K562 (cell line): ENCODE data around the gene TXNRD2. TPM values are rescaled to one million over a fixed set of nuclear protein-coding genes. Genes with fewer than 3 reads are reported as not detected.

Experiments used
- ATAC-seq: fragments of 200-7000 bp; cut with Tn5 transposase; 3 replicates; pipeline ENCODE4 v1.9.1; 2020; ENCODE audit warnings: moderate library complexity
- BruUV-seq: library from RNA; stranded (reverse); fragments of 400-500 nt; replicated peaks from 2 replicates; lab custom pipeline; 2021; lab: Mats Ljungman, UMichigan
- CTCF ChIA-PET: fragments of 300-600 bp; formaldehyde crosslinking; extraction: SDS; loops from one replicate; lab custom pipeline; 2021; ENCODE audit warnings: low intra/inter-chr PET ratio; lab: Yijun Ruan, JAX
- POLR2A ChIA-PET: fragments of 300-600, 350-650 bp; sonication (Branson Sonifier 250); formaldehyde crosslinking; extraction: SDS; loops from one replicate; lab custom pipeline; 2021; ENCODE audit warnings: antibody characterized with exemption, inconsistent platforms; lab: Yijun Ruan, JAX
- DNase-seq, 4 experiments: peaks; one replicate each; pipeline versions ENCODE4 v3.0.0 to v3.0.0-alpha.2; 2011 to 2018; ENCODE audit warnings: low spot score in 3 of 4, mixed read lengths in 3 of 4; ENCODE audit errors: extremely low read depth in 1 of 4
- FAIRE-seq: peaks from 2 replicates; lab custom pipeline; 2011; peaks lifted over from hg19 to GRCh38; lab: Jason Lieb, UNC
- H2AFZ ChIP-seq: 2 replicates; pipeline ENCODE4 v1.6.0; 2011; ENCODE audit warnings: low read depth, low read length, control low read depth, inconsistent platforms
- H3K27ac ChIP-seq: fragments of 200-600 bp; 3 replicates; pipeline ENCODE4 v1.8.0; 2011; ENCODE audit warnings: low read depth, mild to moderate bottlenecking, control low read depth, inconsistent platforms, low read length, moderate library complexity, mixed read lengths; ENCODE audit errors: extremely low read depth
- H3K27me3 ChIP-seq, 2 experiments: fragments of 300-600 bp in 1 of 2; 2 replicates in 1 of 2; 3 replicates in 1 of 2; pipeline versions ENCODE4 v1.6.0 to v1.8.0; 2011; ENCODE audit warnings: inconsistent platforms in 2 of 2, low read length in 2 of 2, mild to moderate bottlenecking in 1 of 2, mixed read lengths in 1 of 2, moderate library complexity in 1 of 2; ENCODE audit not compliant: control insufficient read depth in 2 of 2, insufficient read depth in 2 of 2
- H3K36me3 ChIP-seq: fragments of 300-600 bp; 3 replicates; pipeline ENCODE4 v1.8.0; 2011; ENCODE audit warnings: mild to moderate bottlenecking, low read length, inconsistent platforms; ENCODE audit not compliant: control insufficient read depth, insufficient read depth
- H3K4me1 ChIP-seq, 2 experiments: fragments of 200-600 bp in 1 of 2; replicated peaks in 1 of 2; 2 replicates in 1 of 2; 3 replicates in 1 of 2; pipeline versions ENCODE4 v1.5.1 to v1.8.0; 2011; ENCODE audit warnings: inconsistent platforms in 2 of 2, low read length in 2 of 2, mild to moderate bottlenecking in 1 of 2, mixed read lengths in 1 of 2, moderate library complexity in 1 of 2; ENCODE audit not compliant: control insufficient read depth in 2 of 2, insufficient read depth in 2 of 2
- H3K4me2 ChIP-seq: 2 replicates; pipeline ENCODE4 v1.6.1; 2011; ENCODE audit warnings: low read length, control low read depth, inconsistent platforms, mixed read lengths; ENCODE audit not compliant: insufficient read depth
- H3K4me3 ChIP-seq: fragments of 200-600 bp; sonication (generic), shearing (Covaris generic); 2 replicates; pipeline ENCODE4 v1.5.1; 2016; ENCODE audit warnings: control low read depth, inconsistent platforms
- H3K79me2 ChIP-seq: fragments of 200-600 bp; 3 replicates; pipeline ENCODE4 v1.8.0; 2011; ENCODE audit warnings: low read length, inconsistent platforms; ENCODE audit not compliant: control insufficient read depth, insufficient read depth
- H3K9ac ChIP-seq, 2 experiments: 2 replicates each; pipeline versions ENCODE4 v1.6.0 to v1.6.1; 2011; ENCODE audit warnings: low read depth in 2 of 2, low read length in 2 of 2, control low read depth in 1 of 2, inconsistent platforms in 1 of 2, mild to moderate bottlenecking in 1 of 2, mixed read lengths in 1 of 2; ENCODE audit not compliant: insufficient read depth in 1 of 2
- H3K9me1 ChIP-seq: one replicate; pipeline ENCODE4 v1.6.0; 2011; ENCODE audit warnings: inconsistent platforms, mild to moderate bottlenecking, low read length, moderate library complexity; ENCODE audit not compliant: control insufficient read depth, insufficient read depth
- H3K9me3 ChIP-seq: replicated peaks from 2 replicates; pipeline ENCODE4 v1.5.1; 2011; ENCODE audit warnings: low read depth, low read length, inconsistent platforms; ENCODE audit not compliant: control insufficient read depth, insufficient read depth
- H4K20me1 ChIP-seq: replicated peaks from 2 replicates; pipeline ENCODE4 v1.6.1; 2011; ENCODE audit warnings: low read length, inconsistent platforms, mixed read lengths; ENCODE audit not compliant: control insufficient read depth, insufficient read depth
- ARHGAP35 ChIP-seq: fragments of 450-650 bp; IDR thresholded peaks from 2 replicates; pipeline ENCODE4 v1.6.1; 2018; ENCODE audit not compliant: partially characterized antibody
- ETV1 ChIP-seq: fragments of 450-650 bp; conservative IDR thresholded peaks from 2 replicates; pipeline ENCODE4 v1.6.1; 2016; ENCODE audit warnings: missing genetic modification characterization, control low read depth, low read depth, missing compliant biosample characterization
- GMEB1 ChIP-seq: fragments of 250-450 bp; sonication (Bioruptor Pico); IDR thresholded peaks from 2 replicates; pipeline ENCODE4 v1.4.0; 2020; ENCODE audit warnings: mild to moderate bottlenecking
- HNRNPL ChIP-seq: fragments of 200-400 bp; formaldehyde crosslinking; IDR thresholded peaks from 2 replicates; pipeline ENCODE4 v1.6.1; 2017; ENCODE audit warnings: low read depth, mild to moderate bottlenecking, low read length
- LCOR ChIP-seq: sonication (generic); formaldehyde crosslinking; IDR thresholded peaks from 2 replicates; pipeline ENCODE4 v1.8.0; 2022; ENCODE audit warnings: mild to moderate bottlenecking, missing genetic modification reagents
- MTA1 ChIP-seq: fragments of 450-650 bp; IDR thresholded peaks from 2 replicates; pipeline ENCODE4 v1.6.1; 2017; ENCODE audit warnings: borderline replicate concordance
- MTF1 ChIP-seq: fragments of 250-450 bp; sonication (Bioruptor Pico); IDR thresholded peaks from 2 replicates; pipeline ENCODE4 v1.9.0; 2021; ENCODE audit warnings: moderate library complexity, mild to moderate bottlenecking, inconsistent platforms, borderline replicate concordance
- POLR2A ChIP-seq: fragments of 450-650 bp; conservative IDR thresholded peaks from 2 replicates; pipeline ENCODE4 v1.6.1; 2016
- RB1 ChIP-seq: fragments of 450-650 bp; IDR thresholded peaks from 2 replicates; pipeline ENCODE4 v1.6.1; 2017; ENCODE audit warnings: low read depth, mild to moderate bottlenecking
- RNF219 ChIP-seq: fragments of 250-450 bp; sonication (Bioruptor Pico); IDR thresholded peaks from 2 replicates; pipeline ENCODE4 v1.5.0; 2022; ENCODE audit warnings: mild to moderate bottlenecking
- SRSF1 ChIP-seq: fragments of 200-400 bp; formaldehyde crosslinking; IDR thresholded peaks from 2 replicates; pipeline ENCODE4 v1.6.1; 2017; ENCODE audit warnings: mild to moderate bottlenecking, low read depth, low read length, moderate library complexity
- YY1 ChIP-seq, 3 experiments: IDR thresholded peaks; 2 replicates each; pipeline ENCODE4 v1.6.1; 2011; ENCODE audit warnings: low read length in 2 of 3, mild to moderate bottlenecking in 2 of 3, moderate library complexity in 2 of 3, borderline replicate concordance in 1 of 3, control low read depth in 1 of 3, low read depth in 1 of 3; ENCODE audit not compliant: insufficient read depth in 3 of 3, insufficient replicate concordance in 2 of 3, control insufficient read depth in 1 of 3, insufficient read length in 1 of 3; ENCODE audit errors: extremely low read depth in 1 of 3
- ZBTB9 ChIP-seq: fragments of 450-650 bp; formaldehyde crosslinking; IDR thresholded peaks from 2 replicates; pipeline ENCODE4 v1.4.0; 2020; ENCODE audit warnings: mild to moderate bottlenecking, moderate library complexity
- ZFP36 ChIP-seq: fragments of 150-350 bp; IDR thresholded peaks from 2 replicates; pipeline ENCODE4 v1.6.1; 2018; ENCODE audit warnings: low read length, low read depth; ENCODE audit not compliant: partially characterized antibody
- ZFPM2 ChIP-seq: fragments of 250-450 bp; sonication (Bioruptor Pico); IDR thresholded peaks from 2 replicates; pipeline ENCODE4 v1.5.1; 2022; ENCODE audit warnings: mild to moderate bottlenecking
- ZNF347 ChIP-seq: fragments of 450-650 bp; formaldehyde crosslinking; IDR thresholded peaks from 2 replicates; pipeline ENCODE4 v1.4.0; 2020; ENCODE audit warnings: low read depth, mild to moderate bottlenecking, moderate library complexity
- WGBS: fragments of 100-300 bp; shearing (Covaris generic); methylation state at CpG from one replicate; pipeline ENCODE4 v1.1.6; 2016; ENCODE audit warnings: low coverage, mixed read lengths; ENCODE audit not compliant: insufficient coverage; ENCODE audit errors: missing lambda C conversion rate; 5-methylcytosine and 5-hydroxymethylcytosine counted together
- in situ Hi-C: fragments of 300-500 bp; cut with MboI; formaldehyde crosslinking; loops from 4 replicates; pipeline ENCODE4 v1.15.0; 2018; ENCODE audit warnings: inconsistent platforms, mixed read lengths
- intact Hi-C: fragments of 100-400 bp; cut with micrococcal nuclease; formaldehyde crosslinking; loops from 2 replicates; pipeline ENCODE4 v1.14.2; 2022
- polyA plus RNA-seq, 8 experiments: library from polyadenylated mRNA; depleted of rRNA in 4 of 8; stranded (reverse) in 5 of 8; unstranded in 3 of 8; fragments of >200 nt; fragmentation: Nextera tagmentation in 2 of 8; fragmentation: Illumina TruSeq in 1 of 8; extraction: Ambion mirVana in 2 of 8; extraction: Trizol in 1 of 8; gene quantifications; 2 replicates each; pipeline versions ENCODE4 v1.2.1 to v1.2.3, GENCODE V29; 2011 to 2014; ENCODE audit warnings: inconsistent platforms in 1 of 8, missing spikeins in 1 of 8
- total RNA-seq, 7 experiments: library from RNA; depleted of rRNA in 6 of 7; stranded (reverse); fragments of >200 nt in 6 of 7; fragmentation: Illumina TruSeq in 2 of 7; extraction: Trizol in 2 of 7; gene quantifications; 2 replicates each; pipeline versions ENCODE4 v1.2.1 to v1.2.3, GENCODE V29; 2011 to 2021; ENCODE audit warnings: low replicate concordance in 1 of 7

Gene TXNRD2
- total and polyA plus RNA-seq, 9 of the 15 experiments (the other 6 are each of a cell fraction or from before 2014, with no cell fraction given) = 3.3 to 80.2 (median 49.4) TPM

- WGBS = 79% methylated on average over 10 of the region's 10 CpGs
- no peak for TF ChIP-seq ETV1 (tag)
- TF ChIP-seq ZFPM2 (CRISPR knock-in tag) = no peak
- no peak for TF ChIP-seq MTF1
- TF ChIP-seq LCOR = no peak
- TF ChIP-seq RB1 = peak; percentile 49; the same call in 1 of the 2 replicates
- no peak for TF ChIP-seq ZNF347 (CRISPR knock-in tag)
- no peak for TF ChIP-seq ZFP36
- TF ChIP-seq MTA1 = no peak
- no peak for TF ChIP-seq ARHGAP35
- TF ChIP-seq ZBTB9 = no peak
- no peak for TF ChIP-seq RNF219 (CRISPR knock-in tag)
- no peak for TF ChIP-seq GMEB1 (CRISPR knock-in tag)
- no peak for TF ChIP-seq HNRNPL
- TF ChIP-seq YY1 (IDR thresholded peaks at IDR 0.05; ENCODE audit: borderline replicate concordance in 1 of 3, control insufficient read depth in 1 of 3, extremely low read depth in 1 of 3, insufficient read depth in 3 of 3, insufficient read length in 1 of 3, insufficient replicate concordance in 2 of 3, low read depth in 1 of 3, low read length in 2 of 3) = no peak
- no peak for TF ChIP-seq POLR2A
- TF ChIP-seq SRSF1 = no peak
Measured at GRCh38 chr22:19965771-19966709, 24.4 kb upstream of the TXNRD2 start.

More at GRCh38 chr22:19965771-19966709, 24.4 kb upstream of the TXNRD2 start:
- FAIRE-seq = peak; percentile 82
- intact Hi-C loops (no loop called here), in situ Hi-C loops (no loop called here)
- peaks cover 7% of the 10 kb centered on the region for H3K9me1 ChIP-seq
- peaks cover 7 to 69% of the 10 kb centered on the region in 2 experiments; a peak in 4 of 5 replicates for H3K4me1 ChIP-seq
- H3K4me2 ChIP-seq = no peak overlapping the region
- BruUV-seq = no TSS peak
- peaks cover 85% of the 10 kb centered on the region; the same call in 2 of the 3 replicates for H3K36me3 ChIP-seq
- H3K4me3 ChIP-seq = no peak overlapping the region
- ChIA-PET CTCF (interaction anchor here (0.6 to 0.7 kb wide), 3 partner anchors 26 to 236 kb away, joined by 3 to 6 read pairs (median 4); no protein-coding TSS in a partner anchor), POLR2A (interaction anchor here (0.6 to 13.7 kb wide), 19 partner anchors 8 to 242 kb away, joined by 3 to 115 read pairs (median 4); partner anchors contain the start of gene TANGO2)
- DNase-seq = peak; percentile 84 to 90 (median 89)
- peak; percentile 33 for ATAC-seq
- peak overlapping the region in 1 of 2 experiments; percentile 45; a peak in 1 of 4 replicates for H3K9ac ChIP-seq
- H3K27me3 ChIP-seq = no peaks in the 10 kb centered on the region
- H4K20me1 ChIP-seq = peaks cover 44% of the 10 kb centered on the region
- no peak overlapping the region for H3K27ac ChIP-seq
- H3K9me3 ChIP-seq = no peaks in the 10 kb centered on the region
- H2AFZ ChIP-seq = no peak overlapping the region
- no peaks in the 10 kb centered on the region for H3K79me2 ChIP-seq
